ENCODE results near the gene ENTREP1. TPM values are rescaled to one million over a fixed set of nuclear protein-coding genes. Genes with fewer than 3 reads are reported as not detected.

The ENTREP1 gene
- total RNA-seq, 1 experiment from 2014 or later, result 21.3 TPM

DNA sequence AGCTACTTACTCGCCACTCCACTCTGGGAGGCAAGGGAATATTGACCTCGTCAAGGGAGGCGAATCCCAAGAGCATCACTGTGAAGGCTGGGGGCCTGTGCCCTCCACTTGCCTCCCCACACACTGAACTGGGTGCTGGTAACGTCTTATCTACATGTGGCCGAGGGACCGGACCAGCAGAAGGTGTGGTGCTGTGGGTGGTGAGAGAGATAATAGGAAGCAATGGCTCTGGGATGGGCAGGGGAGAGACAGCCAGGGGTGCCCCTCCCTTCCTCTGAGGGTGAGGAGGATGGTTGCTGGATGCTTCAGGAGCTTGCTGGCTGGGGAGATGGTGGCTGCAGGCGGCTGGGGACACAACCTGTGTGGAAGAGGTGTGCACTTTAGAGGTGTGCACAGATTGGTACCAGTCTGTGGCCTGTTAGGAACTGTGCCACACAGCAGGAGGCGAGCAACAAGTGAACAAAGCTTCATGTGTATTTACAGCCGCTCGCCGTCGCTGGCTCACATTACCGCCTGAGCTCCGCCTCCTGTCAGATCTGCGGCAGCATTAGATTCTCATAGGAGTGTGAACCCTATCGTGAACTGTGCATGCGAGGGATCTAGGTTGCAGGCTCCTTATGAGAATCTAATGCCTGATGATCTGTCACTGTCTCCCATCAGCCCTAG, 100.3 kb downstream of the ENTREP1 start:
- H2BK120ac ChIP-seq (ENCODE audit: low read depth, low read length, poor library complexity, severe bottlenecking), result no peak overlapping the region
- no peak overlapping the region for H3K9ac ChIP-seq (ENCODE audit: extremely low read depth, insufficient read length, low read length)
- no peak overlapping the region for H2BK12ac ChIP-seq (ENCODE audit: insufficient read length, low read depth, low read length)
- no peak overlapping the region for H3K4ac ChIP-seq (ENCODE audit: low read depth, low read length)
- no peaks in the 10 kb centered on the region for H3K4me1 ChIP-seq (ENCODE audit: insufficient read depth, low read length)
- no peak overlapping the region for H3T11ph ChIP-seq (ENCODE audit: low read length)
- H3K18ac ChIP-seq (ENCODE audit: insufficient read length, low read depth, low read length), result no peak overlapping the region
- no peaks in the 10 kb centered on the region for H3K23me2 ChIP-seq (ENCODE audit: insufficient read length, low read depth, low read length, poor library complexity, severe bottlenecking)
- no peak overlapping the region for H4K8ac ChIP-seq (replicated peaks; ENCODE audit: insufficient read length, low read depth, low read length)
- TF ChIP-seq, protein P1, sequence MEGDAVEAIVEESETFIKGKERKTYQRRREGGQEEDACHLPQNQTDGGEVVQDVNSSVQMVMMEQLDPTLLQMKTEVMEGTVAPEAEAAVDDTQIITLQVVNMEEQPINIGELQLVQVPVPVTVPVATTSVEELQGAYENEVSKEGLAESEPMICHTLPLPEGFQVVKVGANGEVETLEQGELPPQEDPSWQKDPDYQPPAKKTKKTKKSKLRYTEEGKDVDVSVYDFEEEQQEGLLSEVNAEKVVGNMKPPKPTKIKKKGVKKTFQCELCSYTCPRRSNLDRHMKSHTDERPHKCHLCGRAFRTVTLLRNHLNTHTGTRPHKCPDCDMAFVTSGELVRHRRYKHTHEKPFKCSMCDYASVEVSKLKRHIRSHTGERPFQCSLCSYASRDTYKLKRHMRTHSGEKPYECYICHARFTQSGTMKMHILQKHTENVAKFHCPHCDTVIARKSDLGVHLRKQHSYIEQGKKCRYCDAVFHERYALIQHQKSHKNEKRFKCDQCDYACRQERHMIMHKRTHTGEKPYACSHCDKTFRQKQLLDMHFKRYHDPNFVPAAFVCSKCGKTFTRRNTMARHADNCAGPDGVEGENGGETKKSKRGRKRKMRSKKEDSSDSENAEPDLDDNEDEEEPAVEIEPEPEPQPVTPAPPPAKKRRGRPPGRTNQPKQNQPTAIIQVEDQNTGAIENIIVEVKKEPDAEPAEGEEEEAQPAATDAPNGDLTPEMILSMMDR (conservative IDR thresholded peaks at IDR 0.05), result no peak
- H3K9me3 ChIP-seq (ENCODE audit: control insufficient read depth, low read depth, low read length), result no peaks in the 10 kb centered on the region
- no CpG with 5 or more reads among the region's 17 CpGs for WGBS (ENCODE audit: extremely low coverage, insufficient read length, low lambda C conversion rate)
- no peaks in the 10 kb centered on the region for H3K27me3 ChIP-seq (ENCODE audit: insufficient read depth, low read length)
- no peak overlapping the region for H3K27ac ChIP-seq (ENCODE audit: insufficient read length, low read depth, low read length)
- no peaks in the 10 kb centered on the region for H3K79me1 ChIP-seq (ENCODE audit: insufficient read depth, low read depth, low read length, poor library complexity, severe bottlenecking)
- H4K20me1 ChIP-seq (ENCODE audit: control insufficient read depth, insufficient read depth, insufficient read length), result no peaks in the 10 kb centered on the region
- no peak overlapping the region for H2AFZ ChIP-seq (ENCODE audit: low read length)
- no peak overlapping the region for H2BK15ac ChIP-seq (ENCODE audit: low read depth, low read length)
- H3K23ac ChIP-seq (ENCODE audit: insufficient read length, low read depth, low read length), result no peak overlapping the region
- H4K91ac ChIP-seq (ENCODE audit: insufficient read length, low read depth, low read length), result no peak overlapping the region
- H3K4me2 ChIP-seq (ENCODE audit: insufficient read depth, insufficient read length, low read length), result no peak overlapping the region
- DNase-seq, result no peak
- H4K5ac ChIP-seq (ENCODE audit: insufficient read length, low read depth, low read length), result no peak overlapping the region
- H2AK5ac ChIP-seq (ENCODE audit: insufficient read length, low read length), result no peak overlapping the region
- Mint-ChIP-seq H3K4me3 (no peak overlapping the region), H3K27ac (no peak overlapping the region; a peak in 2 of 7 replicates), H3K36me3 (ENCODE audit: insufficient read depth in 1 of 3, low read depth in 3 of 3) (peaks cover 9 to 14% (median 12%) of the 10 kb centered on the region in 3 experiments; a peak in 6 of 7 replicates), H3K27me3 (ENCODE audit: low read depth) (no peaks in the 10 kb centered on the region), H3K4me1 (peaks cover 5 to 16% of the 10 kb centered on the region in 2 experiments; a peak in 3 of 4 replicates), H3K9me3 (peaks cover 12 to 16% of the 10 kb centered on the region in 2 experiments)
- no peak overlapping the region; the same call in 1 of the 2 replicates for H3K14ac ChIP-seq (ENCODE audit: insufficient read depth, low read length)
- H2BK5ac ChIP-seq (ENCODE audit: insufficient read length, low read length), result no peak overlapping the region
- H3K56ac ChIP-seq (ENCODE audit: insufficient read length, low read depth, low read length), result no peak overlapping the region
- H3K79me2 ChIP-seq (ENCODE audit: insufficient read depth, low read length), result no peaks in the 10 kb centered on the region
- no peak overlapping the region for H2BK20ac ChIP-seq (ENCODE audit: low read depth, low read length, poor library complexity, severe bottlenecking)
